ENCODE results near the gene RNF213.

Gene RNF213

DNA sequence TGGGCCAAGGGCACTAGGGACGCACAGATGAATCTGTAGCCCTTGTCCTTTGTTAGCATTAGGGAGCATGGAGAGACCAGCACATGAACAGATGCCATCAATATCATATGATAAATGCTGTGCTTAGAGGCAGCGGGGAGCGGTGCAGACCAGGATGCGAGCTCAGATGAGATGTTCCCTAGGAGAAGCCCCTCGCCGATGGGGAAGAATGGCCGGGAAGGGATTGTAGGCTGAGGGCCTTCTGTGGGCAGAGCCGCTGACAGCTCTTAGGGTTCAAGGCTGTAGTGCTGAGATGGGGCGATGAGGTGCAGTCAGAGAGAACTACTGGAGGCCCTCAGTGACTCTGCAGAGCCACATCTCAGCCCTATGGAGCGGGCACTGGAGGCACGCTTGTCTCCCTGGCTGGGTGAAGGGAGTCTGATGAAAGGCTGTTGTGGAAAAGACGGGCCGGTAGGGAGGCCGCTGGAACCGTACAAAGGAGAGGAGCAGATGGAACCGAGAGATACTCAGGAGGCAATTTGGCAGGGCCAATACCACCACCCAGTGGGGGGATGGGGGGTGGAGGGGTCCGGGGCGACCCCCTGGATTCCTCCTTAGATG lies 88.0 kb downstream of the RNF213 start:
- no peak for TF ChIP-seq CTCF (IDR thresholded peaks at IDR 0.05; ENCODE audit: extremely low read depth, missing control alignments)
- DNase-seq (ENCODE audit: low spot score) = no peak

GRCh38 chr17:80349151-80349651 lies 88.5 kb downstream of the RNF213 start:
- no peak for DNase-seq (ENCODE audit: low spot score)
- TF ChIP-seq CTCF (IDR thresholded peaks at IDR 0.05; ENCODE audit: extremely low read depth, missing control alignments) = no peak

DNA sequence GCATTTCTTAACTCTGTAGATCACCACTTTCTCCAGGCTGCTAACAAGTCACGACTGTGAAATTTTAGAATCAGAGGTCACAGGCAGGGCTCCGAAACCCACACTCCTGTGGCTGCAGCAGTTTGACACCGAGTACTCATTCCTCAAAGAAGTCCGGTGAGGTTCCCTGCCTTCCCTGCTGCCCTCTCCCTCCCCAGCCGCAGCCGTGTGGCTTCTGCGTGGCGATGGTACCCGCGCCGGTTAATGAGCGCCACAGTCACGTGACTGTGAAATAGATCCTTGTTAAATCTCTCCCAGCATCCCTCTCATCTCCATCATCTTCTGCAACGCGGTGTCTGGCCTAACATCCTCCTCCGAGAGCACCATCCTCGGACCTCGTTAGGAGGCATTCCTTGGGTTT lies 89.1 kb downstream of the RNF213 start:
- TF ChIP-seq CTCF (IDR thresholded peaks at IDR 0.05; ENCODE audit: extremely low read depth, missing control alignments) = no peak

DNA sequence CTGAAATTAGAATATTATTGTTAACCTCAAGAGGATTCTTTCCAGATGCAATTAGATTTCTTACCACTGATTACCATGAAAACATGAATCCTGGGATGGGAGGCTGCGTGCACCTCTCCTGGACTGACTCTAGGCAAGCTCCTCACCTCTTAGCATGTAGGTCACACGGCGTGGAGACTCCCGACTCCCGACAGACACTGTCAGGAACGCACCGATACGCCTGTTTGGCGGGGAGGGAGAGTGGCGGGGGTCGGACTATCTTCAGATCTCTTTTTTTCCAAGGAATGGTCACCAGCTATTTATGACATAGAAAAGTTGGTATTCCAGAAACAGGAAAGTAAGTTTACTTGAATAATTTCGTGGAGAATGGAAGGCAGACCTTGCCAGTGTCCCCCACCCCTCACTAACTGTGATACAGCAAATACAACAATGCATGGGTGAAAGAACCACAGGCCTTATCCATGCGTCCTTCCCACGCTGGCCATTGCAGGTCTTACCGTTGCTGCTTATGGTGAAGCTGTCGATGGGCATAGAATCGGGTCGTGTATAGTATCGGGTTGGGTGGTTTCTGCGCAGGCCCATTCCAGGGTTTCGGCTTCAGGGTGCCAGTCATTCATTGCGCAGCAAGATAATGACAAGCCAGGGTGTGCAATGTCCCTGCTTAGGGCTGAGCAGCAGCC lies 91.7 kb downstream of the RNF213 start:
- TF ChIP-seq CTCF (IDR thresholded peaks at IDR 0.05; ENCODE audit: extremely low read depth, missing control alignments) = no peak
- DNase-seq (ENCODE audit: low spot score) = no peak

More for the DNA sequence above, 89.1 kb downstream of the RNF213 start:
- no peak for DNase-seq (ENCODE audit: low spot score)

DNA sequence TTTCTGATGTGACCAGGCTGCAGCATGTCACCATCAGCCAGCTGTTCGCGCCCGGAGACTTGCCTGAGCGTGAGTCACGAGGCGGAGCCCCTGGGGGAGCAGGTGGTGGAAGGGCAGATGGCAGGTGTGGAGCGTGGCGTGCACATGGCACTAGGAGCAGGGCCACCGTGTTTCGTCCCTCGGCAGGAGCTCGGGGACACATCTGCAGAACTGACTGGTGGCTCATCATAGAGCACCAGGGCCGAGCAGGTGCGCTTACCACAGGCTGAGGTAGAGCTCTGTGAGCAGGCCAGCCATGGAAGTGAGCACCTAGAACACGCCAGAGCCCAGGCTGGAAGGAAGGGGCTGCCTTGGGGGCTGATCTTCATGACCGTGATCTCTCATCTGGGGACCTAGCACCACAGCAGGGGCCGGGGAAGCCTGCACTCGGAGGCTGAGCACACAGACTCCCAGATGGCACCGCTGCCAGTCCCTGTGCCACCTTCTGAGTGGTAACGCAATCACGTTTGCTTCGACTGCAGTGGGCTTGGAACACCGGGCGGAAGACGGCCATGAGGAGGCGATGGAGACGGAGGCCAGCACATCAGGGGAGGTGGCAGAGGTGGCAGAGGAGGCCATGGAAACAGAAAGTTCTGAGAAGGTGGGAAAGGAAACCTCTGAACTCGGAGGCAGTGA lies 92.5 kb downstream of the RNF213 start:
- no peak for TF ChIP-seq CTCF (IDR thresholded peaks at IDR 0.05; ENCODE audit: extremely low read depth, missing control alignments)
- DNase-seq (ENCODE audit: low spot score) = no peak

DNA sequence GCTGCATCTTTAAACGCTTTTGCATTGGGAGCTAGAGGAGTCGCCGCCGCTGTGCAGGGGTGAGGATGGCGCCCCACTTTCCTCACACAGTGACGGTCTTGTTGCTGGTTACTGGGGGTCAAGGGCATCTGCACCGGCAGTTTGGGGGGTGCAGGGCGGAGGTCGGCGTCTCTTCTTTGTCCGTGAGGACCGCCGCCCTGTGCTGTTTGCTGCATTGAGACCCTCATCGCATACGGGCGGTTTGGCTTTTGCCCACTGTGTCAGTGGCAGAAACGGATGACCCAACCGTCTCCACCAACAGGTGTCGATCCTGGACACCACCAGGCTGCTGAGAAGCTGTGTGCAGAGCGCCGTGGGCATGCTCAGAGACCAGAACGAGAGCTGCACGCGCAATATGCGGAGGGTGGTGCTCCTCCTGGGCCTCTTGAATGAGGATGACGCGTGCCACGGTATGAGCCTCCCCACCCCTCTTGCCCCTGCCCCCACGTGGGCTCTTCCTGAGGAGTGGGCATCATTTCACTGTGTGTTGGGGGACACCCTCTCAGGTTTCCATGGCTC lies 93.1 kb downstream of the RNF213 start:
- no peak for DNase-seq (ENCODE audit: low spot score)
- TF ChIP-seq CTCF (IDR thresholded peaks at IDR 0.05; ENCODE audit: extremely low read depth, missing control alignments) = no peak

- no peak for TF ChIP-seq CTCF (IDR thresholded peaks at IDR 0.05; ENCODE audit: extremely low read depth, missing control alignments)
- no peak for DNase-seq (ENCODE audit: low spot score)
Measured at GRCh38 chr17:80354336-80354735, 93.7 kb downstream of the RNF213 start.

Measured in GM20000 (cell line).